ENCODE data around the gene FOXD4. TPM values are rescaled to one million over a fixed set of nuclear protein-coding genes. Genes with fewer than 3 reads are reported as not detected.
"Not testable (repeated sequence)": the region's sequence is repeated elsewhere in the genome, so short reads cannot be mapped to it uniquely, and the experiment has no call there.

The FOXD4 gene
- total RNA-seq, 1 donor from 2014 or later: 0.23 TPM

DNA sequence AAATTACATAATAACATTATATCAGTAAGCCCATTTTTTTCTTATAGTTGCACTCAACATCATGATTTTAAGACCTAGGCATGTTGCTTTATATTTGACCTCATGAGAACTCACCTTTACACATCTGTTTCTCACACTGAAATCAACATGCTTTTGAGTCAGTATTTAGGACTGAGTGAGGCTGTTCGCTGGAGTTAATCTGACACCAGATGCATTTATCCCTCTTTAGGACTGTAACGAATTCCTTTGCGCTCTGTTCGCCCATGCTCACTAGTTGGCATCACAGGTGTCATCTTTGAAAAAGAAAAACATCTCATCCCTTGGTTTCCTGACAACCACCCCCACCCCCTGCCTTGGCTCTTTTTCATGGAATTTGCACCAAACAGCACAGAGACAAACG is 24.3 kb downstream of the FOXD4 start:
- intact Hi-C loops (cut with micrococcal nuclease): not testable (repeated sequence)

DNA sequence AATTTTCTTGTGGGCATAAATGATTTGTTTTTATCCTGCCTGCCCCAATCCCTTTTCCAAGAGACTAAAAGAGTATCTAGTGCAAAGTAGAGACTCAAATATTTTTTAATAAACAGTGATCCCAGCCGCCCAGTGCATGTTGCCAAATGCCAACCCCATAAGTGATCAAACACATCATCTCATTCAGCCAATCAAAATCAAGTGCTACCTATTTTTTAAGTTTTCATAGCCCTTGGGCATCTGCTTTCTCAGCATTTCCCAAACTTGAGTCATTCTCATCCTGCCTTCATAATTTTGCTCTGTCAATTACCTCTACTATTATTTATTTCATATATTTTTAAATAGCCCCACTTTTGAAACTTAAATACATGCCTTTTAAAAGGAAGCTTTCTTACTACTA is 27.4 kb downstream of the FOXD4 start:
- intact Hi-C loops (cut with micrococcal nuclease): not testable (repeated sequence)

DNA sequence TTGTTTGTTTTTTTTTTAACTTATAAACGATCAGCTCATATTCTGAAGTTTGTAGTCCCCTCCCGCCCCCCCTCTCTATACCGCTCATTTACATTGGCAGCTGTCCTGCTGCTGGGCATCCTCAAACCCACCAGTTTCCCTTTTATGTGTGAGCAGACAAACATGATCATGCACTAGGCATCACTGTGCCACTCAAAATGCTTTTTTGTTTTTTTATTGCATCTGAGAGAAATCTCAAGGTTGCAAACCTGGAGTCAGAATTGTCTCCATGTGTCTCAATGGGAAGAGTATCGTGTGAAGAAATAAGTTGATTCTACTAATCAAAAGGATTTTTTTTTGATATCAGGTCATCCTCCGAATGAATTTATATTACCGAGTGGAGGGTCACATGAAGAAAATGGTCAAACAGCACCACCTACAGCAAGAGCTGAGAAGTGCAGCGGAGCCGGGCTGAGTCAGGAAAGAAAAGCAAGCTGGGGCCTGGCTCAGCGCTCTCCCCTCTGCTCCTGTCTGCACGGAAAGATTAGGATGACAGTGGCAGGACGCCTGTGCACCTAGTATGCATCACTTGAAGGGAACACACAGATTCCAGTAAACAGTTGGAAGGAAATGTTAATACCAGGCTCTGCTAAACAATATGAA is 29.7 kb downstream of the FOXD4 start:
- intact Hi-C loops (cut with micrococcal nuclease): not testable (repeated sequence)

DNA sequence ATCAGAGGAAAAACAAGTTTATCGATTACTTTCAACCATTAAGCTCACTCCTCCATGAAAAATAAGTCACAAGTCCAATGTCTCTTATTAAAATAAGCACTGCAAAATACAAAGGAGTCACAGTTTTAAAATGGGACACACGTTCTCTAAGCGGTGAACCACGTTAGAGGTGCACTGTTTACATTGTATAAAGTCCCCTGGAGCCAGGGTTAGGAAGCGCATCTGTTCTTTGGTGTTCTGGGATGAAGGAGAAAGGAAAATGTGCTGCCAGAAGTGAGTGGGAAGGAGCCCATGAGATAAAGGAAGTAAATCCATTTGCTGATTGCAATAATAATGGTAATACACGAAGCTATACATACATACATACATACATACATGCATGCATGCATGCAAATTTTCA is 30.4 kb downstream of the FOXD4 start:
- intact Hi-C loops (cut with micrococcal nuclease): not testable (repeated sequence)

DNA sequence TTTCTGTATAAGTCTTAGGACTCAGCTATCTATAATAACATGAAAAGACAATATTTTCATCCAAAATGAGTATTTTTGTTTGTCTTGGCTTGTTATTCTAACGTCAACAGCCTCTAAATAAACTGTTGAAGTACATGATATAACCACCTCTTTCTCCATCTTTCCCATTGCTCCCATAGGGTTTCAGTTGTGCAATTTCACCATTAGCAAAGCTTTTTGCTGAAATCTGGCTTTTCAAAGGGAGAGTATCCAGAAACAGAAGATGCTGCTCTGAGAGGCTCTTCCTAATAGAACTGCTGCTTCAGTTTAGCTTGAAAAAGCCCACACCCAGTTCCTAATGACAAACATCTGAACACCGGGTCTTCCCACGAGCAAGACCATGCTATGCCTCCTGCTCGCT is 31.1 kb downstream of the FOXD4 start:
- intact Hi-C loops (cut with micrococcal nuclease): not testable (repeated sequence)

DNA sequence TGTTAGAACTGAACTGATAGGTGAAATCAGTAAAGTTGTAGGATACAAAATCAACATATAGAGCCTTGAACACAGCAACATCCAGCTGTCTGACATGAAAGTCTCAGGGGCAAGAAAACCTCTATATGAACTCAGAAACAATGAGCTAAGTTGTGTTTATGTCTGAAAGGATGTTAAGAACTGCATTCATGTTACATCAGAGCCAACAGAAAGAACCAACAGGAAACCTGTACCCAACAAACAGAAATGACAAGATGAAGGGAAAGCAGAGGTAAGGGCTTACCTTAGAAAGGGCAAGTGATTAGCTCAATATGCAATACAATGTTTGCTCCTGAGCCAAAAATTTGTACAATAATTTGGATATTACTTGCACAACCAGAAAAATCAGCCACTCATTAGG is 31.5 kb downstream of the FOXD4 start:
- intact Hi-C loops (cut with micrococcal nuclease): not testable (repeated sequence)

DNA sequence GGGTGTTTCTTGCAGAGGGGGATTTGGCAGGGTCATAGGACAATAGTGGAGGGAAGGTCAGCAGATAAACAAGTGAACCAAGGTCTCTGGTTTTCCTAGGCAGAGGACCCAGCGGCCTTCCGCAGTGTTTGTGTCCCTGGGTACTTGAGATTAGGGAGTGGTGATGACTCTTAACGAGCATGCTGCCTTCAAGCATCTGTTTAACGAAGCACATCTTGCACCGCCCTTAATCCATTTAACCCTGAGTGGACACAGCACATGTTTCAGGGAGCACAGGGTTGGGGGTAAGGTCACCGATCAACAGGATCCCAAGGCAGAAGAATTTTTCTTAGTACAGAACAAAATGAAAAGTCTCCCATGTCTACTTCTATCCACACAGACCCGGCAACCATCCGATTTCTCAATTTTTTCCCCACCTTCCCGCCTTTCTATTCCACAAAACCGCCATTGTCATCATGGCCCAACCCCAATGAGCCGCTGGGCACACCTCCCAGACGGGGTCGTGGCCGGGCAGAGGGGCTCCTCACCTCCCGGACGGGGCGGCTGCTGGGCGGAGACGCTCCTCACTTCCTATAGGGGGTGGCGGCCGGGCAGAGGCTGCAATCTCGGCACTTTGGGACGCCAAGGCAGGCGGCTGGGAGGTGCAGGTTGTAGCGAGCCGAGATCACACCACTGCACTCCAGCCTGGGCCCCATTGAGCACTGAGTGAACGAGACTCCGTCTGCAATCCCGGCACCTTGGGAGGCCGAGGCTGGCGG is 35.1 kb downstream of the FOXD4 start:
- intact Hi-C loops (cut with micrococcal nuclease): not testable (repeated sequence)

DNA sequence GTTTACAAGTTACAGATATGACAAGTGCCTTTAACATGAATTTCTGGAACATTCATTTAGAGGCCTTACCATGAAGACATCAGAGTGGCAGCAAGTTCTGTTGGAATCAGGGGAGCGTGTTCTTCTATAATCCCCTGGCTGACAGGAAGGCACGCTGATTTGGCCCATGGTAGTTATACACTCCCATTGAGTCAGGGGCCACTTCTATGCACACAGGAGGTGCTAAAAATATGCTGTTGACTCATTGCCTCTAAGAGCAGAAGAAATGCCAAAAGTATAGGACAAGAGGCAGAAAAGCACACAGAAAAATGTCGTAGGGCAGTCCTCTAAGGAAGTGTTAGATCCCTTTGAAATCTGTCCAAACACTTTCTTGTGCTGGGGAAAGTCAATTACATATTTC is 39.9 kb downstream of the FOXD4 start:
- intact Hi-C loops (cut with micrococcal nuclease): not testable (repeated sequence)

DNA sequence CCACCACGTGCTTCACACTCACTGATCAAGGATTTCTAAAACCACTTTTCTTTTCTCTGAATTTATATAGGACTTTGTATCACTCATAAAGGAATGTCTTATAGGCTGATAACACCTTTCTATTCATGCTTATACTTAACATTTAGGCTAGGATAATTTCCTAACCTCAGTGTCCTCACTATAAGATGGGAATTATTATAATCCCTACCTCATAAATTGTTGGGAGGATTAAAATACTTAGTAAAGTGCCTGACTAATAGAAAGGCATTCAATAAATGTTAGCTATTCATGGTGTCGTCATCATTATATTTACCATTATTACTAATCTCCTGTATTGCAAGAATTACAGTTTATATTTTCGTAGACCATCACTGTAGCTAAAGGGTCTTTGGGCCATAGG is 41.8 kb downstream of the FOXD4 start:
- intact Hi-C loops (cut with micrococcal nuclease): not testable (repeated sequence)

DNA sequence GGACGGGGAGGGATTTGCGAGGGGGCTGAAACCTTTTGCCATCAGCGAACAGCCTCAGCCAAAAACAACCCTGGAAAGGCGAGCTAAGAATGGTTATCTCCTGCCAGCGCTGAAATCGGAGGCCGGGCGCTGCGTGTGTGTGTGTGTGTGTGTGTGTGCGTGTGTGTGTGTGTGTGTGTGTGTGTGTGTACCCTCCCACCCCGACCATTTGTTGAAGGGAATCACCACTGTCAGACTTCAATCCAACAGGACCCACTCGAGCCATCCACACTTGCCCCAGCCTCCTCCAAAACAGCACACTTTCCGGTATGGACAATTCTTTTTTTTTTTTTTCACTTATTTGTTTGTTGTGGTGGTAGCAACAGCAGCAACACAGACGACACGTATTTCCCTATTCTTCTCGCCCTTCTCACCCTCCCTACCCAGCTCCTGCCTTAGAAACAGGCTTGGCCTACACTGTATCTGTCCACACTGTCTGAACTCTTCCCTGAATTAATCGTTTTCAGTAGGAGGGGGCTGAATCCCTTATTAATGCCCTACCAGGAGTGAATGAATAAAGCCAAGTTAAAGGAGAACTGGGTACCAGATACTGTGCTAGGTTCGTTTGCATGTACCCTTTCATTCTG is 44.2 kb downstream of the FOXD4 start:
- intact Hi-C loops (cut with micrococcal nuclease): not testable (repeated sequence)

DNA sequence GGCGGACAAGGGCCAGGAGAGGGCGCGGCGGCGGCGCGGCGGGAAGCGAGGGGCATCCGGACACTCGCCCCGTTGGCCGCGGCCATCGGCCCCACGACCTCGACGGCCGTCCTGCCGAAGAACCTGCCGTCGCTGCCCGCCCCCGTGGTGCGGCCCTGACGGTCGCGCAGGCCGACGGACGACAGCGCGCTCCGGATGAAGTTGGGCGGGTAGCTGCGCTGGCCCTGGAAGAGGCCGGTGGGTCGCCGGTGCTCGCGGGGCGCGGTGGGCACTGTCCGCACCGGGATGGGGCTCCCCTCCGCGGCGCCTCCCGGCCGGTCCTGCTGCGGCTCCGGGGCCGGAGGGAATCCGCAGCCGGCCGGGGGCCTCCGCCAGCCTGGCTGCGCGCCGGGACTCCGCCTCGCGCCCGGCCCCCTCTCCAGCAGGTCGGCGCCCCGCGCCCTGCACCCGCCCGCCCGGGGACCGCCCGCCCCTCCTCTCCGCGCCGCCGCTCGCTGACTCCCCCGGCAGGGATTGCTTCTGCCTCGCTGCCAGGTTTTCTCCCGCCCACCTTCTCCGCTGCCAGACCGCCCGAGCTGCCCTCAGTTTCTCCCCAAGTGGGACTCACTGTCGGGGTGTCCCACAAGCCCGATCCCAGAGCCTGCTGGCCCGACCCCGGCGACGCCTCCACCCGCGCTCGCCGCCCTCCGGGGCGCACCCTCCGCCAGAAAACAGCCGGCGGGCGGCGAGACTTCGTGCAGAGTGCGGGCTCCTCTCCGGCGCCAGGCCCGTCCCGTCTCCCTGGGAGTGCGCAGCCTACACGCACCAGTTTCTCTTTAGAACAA is 44.9 kb downstream of the FOXD4 start:
- intact Hi-C loops (cut with micrococcal nuclease): not testable (repeated sequence)

Other genes starting within 250 kb of the FOXD4 start
- gene WASHC1, start 89.0 kb downstream of the FOXD4 start, total RNA-seq: 18.3 and 18.4 TPM in 2 replicates
- 23.3 and 25.4 TPM in 2 replicates for gene ZNG1A, start 60.6 kb upstream of the FOXD4 start, total RNA-seq
- gene DOCK8, start 96.4 kb upstream of the FOXD4 start, total RNA-seq: 274 and 280 TPM in 2 replicates

Measured in T-helper 2 cell treated with Interferon-gamma antibody and Interleukin-4, amounts not matched to agents 100 ng/mL and 5 ng/mL, for 36 hours (primary cell).